Measurements from ENCODE around the gene EIF2AK3.

GRCh38 chr2:88651646-88652045 lies 24.4 kb upstream of the EIF2AK3 start:
- no peak for TF ChIP-seq CTCF (IDR thresholded peaks at IDR 0.05; ENCODE audit: low read depth, low read length)
- no peak for TF ChIP-seq POLR2A (IDR thresholded peaks at IDR 0.05; ENCODE audit: extremely low read depth, insufficient read length)
